HG03442 (cell line): ENCODE data around the gene NCBP2.

Experiments used
- ATAC-seq: cut with Tn5 transposase; IDR thresholded peaks from one replicate; pipeline ENCODE4 v1.9.1; 2021; ENCODE audit warnings: mild to moderate bottlenecking, moderate library complexity; ENCODE audit not compliant: unreplicated experiment

Gene NCBP2

DNA sequence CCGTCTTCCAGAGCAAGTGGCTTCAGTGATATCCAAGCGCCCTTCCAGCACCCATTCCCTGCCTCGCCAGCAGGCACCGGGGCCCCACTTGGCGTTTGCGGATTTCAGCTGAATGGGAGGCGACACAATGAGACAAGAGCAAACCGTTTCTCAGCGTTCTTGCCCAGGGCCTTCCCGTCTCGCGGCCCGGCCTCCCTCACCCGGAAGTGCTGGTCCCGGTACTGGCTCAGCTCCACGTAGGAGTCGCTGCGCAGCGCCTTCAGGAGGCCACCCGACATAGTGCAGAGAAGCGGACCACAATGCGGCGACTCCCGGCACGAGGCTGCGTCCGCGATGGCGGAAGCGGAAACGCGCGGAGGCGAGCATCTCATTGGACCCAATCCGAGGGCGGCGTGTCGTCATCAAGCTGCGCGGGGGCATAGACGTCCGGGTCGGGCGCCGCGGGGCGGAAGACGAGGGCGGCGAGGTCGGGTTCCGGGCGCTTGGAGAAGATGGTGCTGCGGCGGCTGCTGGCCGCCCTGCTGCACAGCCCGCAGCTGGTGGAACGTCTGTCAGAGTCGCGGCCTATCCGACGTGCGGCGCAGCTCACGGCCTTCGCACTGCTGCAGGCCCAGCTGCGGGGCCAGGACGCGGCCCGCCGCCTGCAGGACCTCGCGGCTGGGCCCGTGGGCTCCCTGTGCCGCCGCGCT lies at the start of gene NCBP2:
TSS of gene NCBP2 (minus strand) at position 303 of the 689 bp plus-strand sequence. CDS start at position 278, 25 bp downstream.
- peak; percentile 78 for ATAC-seq

- no peak for ATAC-seq
Observed at GRCh38 chr3:196991581-196992460, 49.5 kb upstream of the NCBP2 start.

DNA sequence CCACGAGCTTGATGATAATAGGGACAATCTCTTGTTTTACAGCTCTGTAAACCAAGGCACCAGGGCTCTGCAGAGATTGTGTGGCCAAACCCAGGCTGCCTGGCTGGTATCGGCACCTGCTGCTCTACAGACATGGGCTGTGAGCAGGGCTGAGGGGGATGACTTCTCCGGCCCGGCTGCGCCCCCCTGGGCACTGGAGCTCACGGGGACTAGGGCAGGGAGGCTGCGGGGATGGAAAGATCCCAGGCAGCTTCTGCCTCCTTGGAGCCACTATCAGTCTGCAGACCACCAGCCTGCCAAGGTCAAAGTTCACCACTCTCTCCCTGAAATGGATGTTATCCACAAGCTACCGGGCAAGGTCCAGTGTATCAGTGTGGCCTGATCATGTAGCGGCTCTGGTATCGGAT lies 48.3 kb upstream of the NCBP2 start:
- no peak for ATAC-seq

- no peak for ATAC-seq
Observed at GRCh38 chr3:196989721-196990262, 47.5 kb upstream of the NCBP2 start.

DNA sequence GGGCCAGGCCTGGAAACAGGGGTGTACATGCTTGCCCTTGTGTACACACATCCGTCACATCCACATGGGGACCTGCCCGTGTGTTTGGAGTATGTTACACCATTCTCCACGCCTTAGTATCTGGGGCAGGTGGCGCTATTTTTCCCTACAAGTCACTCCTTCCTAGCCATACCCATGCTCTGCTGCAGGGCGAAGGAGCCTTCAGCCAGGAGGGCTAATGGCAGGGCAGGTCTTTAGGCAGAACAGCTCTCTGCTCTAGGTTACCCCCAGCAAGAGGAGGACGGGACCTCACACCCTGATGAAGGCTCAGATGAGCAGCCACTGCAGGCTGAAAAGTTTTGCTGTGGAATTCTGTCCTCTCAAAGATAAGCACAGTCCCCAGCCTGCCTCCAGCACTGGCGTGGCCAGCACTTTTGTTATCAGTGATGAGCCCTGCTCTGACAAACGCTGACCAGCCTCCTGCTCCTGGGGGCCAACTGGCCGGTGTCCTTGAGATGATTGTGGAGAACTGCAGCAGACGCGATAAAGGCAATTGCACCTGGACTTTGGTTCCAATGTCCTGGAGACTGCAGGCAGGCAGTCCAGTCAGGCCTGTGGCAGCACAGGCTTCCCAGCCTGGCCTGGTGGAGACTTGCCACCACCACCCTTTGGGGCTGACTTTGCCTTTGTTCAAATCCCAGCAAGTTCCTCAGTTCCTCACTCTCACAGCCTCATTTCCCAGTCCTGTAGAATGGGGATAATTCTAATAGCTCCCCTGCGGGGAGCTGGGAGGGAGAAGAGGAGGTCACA lies 46.1 kb upstream of the NCBP2 start:
- ATAC-seq = no peak

- ATAC-seq = no peak
Observed at GRCh38 chr3:196987022-196987421, 44.7 kb upstream of the NCBP2 start.

GRCh38 chr3:196985954-196986885 lies 43.9 kb upstream of the NCBP2 start:
- ATAC-seq = no peak

DNA sequence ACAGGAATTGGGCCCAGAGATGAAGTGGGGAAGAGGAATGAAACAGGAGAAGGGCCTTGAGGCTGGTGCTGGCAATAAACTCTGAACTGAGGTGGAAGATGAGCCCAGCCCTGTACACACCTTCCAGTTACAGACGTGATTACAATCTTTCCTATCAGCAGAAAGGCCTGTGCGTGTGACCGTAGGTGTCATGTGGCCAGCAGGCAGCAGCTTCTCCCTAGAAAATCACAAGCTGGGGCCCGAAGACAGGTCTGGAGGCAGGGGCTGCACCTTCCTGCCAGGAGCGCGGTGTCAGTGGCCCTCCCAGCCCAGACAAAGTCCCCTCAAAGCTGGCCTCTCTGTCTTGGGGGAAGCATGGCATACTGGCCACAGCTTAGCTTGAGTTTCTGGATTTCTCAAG lies 43.0 kb upstream of the NCBP2 start:
- ATAC-seq = no peak

GRCh38 chr3:196983186-196983585 lies 40.9 kb upstream of the NCBP2 start:
- no peak for ATAC-seq

DNA sequence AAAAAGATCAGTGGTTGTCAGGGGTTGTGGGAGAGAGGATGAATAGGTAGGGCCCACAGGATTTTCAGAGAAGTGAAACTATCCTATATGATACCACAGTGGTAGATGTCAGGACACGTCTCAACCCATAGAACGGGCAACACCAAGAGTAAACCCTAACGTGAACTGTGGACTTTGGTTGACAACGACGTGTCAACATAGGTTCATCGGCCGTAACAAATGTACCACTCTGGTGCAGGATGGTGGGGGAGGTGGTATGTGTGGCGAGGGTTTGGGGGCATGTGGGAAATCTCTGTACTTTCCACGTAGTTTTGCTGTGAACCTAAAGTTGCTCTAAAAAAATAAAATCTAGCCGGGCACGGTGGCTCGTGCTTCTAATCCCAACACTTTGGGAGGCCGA lies 39.3 kb upstream of the NCBP2 start:
- no peak for ATAC-seq

DNA sequence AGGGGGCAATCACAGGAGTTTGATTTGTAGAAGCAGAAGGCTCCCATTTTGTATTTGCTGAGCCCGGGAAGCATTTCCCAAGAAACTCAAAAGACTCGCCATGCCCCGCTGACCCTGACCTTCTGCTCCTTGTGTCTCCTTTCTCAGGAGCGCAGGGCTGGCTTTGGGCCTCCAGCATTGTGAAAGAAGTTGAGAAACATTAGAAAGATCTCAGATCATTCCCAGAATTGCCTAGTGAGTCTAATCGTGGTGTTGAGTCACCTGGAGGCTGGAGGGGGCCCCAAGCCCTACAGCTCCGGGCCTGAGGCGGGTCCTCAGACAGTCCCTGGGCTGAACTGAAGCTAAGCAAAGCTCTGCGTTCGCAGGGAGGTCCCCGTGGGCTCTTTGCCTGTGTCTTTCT lies 37.2 kb upstream of the NCBP2 start:
- ATAC-seq = no peak

DNA sequence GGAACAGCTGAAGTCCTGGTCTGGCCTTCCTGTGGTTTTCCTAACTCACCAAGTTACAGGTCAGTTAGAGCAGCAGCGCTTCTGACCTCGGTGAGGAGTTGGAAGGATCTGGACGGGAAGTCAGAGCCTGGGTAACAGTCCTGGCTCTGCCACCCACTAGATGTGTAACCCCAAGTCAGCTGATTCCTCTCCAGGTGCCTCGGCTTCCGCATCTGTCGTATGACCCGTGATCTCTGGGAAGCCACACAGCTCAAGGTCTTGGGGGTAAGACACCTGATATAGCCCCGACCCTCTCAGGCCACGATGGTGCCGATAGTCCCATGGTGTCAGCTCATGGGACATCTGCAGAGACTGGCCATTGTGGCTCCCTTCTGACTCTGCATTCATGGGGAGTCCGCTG lies 34.6 kb upstream of the NCBP2 start:
- no peak for ATAC-seq

DNA sequence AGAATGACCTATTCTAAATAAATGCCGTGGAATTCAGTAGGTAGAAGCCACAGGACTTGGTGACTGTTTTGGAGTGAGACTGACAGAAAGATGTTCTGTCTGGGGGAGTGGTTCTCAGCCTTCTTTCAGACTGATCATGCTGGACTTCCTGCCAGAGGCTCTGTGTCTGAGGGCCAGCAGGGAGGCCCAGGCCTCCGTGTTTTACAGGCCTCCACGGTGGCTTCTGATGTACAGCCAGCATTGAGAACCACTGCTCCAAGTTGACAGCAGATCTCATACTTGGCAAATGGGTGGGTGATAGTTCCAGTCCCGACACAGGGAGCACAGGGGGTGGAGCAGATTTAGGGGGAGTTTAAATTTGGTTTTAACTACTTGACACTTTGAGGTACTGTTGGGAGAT lies 33.0 kb upstream of the NCBP2 start:
- no peak for ATAC-seq

DNA sequence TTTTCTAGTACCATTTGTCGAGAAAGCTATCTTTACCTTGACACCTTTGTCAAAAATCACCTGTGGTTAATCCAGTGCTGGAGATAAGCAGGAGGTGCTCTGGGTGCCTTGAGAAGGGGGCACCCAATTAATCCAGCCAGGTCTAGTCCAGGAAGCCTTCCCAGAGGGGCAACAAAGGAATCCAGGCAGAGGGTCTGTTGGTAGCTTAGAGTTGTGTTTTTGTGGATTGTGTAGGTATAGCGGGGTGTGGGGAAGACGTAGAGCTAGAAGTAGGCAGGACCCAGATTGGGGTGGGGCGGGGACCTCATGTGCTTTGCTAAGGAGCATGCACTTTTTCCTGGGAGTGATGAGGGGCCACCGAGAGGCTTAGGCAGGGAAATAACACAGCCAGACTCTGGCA lies 32.3 kb upstream of the NCBP2 start:
- ATAC-seq = no peak

DNA sequence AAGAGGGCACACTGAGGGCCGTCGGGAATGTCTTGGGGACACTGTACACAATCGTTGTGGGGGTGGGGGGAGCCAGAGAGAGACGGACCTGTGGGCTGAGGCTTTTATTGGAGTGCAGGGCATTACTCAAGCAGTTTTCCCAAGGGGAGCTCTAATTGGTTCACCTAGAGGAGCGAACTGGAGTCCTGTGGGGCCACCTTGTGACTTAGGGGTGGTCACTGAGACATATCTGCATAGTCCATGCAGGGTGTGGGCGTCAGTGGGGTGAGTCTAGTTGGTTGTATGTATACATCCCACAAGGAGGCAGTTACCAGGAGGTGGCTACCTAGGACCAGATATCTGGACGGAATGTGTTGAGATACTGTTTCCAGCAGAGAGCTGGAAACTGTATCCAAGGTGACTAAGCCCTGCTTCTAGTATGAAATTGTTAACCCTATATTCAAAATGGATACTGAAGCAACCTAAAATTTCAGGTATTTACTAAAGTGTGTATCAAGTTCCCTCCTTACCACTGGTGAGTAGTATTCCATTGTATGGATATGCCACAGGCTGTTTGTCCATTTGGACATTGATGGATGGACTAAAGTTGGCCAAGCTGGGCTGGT lies 28.9 kb upstream of the NCBP2 start:
- no peak for ATAC-seq

GRCh38 chr3:196970547-196971093 lies 28.3 kb upstream of the NCBP2 start:
- no peak for ATAC-seq

DNA sequence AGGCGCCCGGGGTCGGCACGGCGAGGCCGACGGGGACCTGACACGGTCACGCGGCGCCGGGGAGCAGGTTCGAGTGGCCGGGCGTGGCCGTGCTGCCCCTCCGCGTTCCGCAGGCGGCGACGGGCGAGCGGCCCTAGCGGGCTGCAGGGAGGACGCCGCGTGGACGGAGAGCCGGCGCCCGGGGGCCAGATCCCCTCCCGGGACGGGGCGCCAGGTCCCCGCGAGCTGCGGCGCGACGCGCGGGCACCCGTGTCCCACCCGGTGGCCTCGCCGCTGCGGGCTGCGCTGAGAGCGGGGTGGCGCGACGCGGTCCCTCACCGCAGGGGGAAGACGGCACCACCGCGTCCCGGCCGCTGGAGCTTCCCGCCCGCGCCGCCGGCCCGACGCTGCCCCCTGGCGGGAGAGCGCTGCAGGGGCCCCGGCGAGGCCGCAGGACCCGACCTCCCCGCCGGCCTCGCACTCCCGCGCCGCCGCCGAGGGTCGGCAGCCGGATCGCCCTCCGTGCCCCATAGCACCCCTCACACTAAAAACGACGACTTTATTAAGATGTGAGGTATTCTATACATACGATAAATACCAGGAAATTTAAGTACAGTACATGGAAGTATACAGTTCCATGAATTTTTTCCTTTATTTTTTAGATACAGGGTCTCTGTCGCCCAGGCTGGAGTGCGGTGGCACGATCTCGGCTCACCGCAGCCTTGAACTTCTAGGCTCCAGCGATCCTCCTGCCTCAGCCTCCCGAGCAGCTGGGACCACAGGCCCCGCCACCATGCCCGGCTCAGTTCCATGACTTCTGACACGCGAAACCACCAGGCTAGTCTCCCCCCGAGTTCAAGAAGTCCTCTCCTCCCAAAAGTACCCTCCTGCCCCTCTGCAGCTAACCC lies 27.6 kb upstream of the NCBP2 start:
- peak; percentile 52 for ATAC-seq

GRCh38 chr3:196969134-196969659 lies 26.9 kb upstream of the NCBP2 start:
- peak; percentile 38 for ATAC-seq
